Effector CD8-positive, alpha-beta T cell (primary cell): ENCODE data around the gene HPX.
"Not testable (repeated sequence)": the region's sequence is repeated elsewhere in the genome, so short reads cannot be mapped to it uniquely, and the experiment has no call there.

Experiments
- DNase-seq: peaks from one replicate; lab custom pipeline; 2025; lab: John Stamatoyannopoulos, UW

Gene HPX

GRCh38 chr11:6415797-6416196 is 25.0 kb downstream of the HPX start:
- no peak for DNase-seq

DNA sequence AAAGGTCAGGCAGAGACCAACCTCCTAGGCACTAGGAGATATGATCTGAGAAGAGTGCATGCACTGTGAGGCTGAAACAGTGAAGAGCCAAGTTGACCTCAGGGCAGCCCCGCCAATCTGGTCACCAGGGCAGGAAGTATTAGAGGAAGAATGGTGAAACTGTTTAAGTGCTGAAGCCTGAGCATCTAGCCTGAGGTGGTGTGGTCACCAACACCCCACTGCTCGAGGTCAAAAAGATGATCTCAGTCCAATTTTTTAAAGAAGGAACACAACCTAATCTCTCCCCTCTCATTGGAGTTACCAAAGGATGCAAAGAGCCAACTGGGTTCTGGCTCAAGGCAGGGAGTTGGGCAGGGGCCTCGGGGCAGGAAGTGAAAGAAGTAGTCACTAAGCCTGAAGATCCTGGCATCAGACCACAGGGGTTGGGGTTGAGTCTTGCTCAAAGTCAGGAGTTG is 25.9 kb downstream of the HPX start:
- no peak for DNase-seq

DNA sequence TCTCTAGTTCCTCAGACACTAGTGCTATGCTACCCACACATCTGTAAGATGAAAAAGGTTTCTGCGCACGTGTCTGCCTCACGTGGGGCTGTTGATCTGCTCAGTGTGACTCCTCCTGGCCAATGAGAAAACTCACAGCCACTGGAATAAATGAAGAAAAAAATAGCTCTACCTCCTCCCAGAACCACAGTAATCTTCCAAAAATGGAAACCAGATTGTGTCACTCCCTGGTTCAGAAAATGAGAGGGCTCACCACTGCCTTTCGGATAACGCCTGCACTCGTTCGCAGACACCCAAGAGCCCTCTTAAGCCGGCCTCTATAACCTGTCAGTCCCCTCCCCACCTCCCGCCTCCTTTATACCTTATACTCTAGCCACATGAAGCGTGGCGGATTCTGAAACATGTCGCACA is 27.0 kb downstream of the HPX start:
- peak; percentile 64 for DNase-seq

GRCh38 chr11:6411594-6412031 is 29.2 kb downstream of the HPX start:
- DNase-seq, result no peak

DNA sequence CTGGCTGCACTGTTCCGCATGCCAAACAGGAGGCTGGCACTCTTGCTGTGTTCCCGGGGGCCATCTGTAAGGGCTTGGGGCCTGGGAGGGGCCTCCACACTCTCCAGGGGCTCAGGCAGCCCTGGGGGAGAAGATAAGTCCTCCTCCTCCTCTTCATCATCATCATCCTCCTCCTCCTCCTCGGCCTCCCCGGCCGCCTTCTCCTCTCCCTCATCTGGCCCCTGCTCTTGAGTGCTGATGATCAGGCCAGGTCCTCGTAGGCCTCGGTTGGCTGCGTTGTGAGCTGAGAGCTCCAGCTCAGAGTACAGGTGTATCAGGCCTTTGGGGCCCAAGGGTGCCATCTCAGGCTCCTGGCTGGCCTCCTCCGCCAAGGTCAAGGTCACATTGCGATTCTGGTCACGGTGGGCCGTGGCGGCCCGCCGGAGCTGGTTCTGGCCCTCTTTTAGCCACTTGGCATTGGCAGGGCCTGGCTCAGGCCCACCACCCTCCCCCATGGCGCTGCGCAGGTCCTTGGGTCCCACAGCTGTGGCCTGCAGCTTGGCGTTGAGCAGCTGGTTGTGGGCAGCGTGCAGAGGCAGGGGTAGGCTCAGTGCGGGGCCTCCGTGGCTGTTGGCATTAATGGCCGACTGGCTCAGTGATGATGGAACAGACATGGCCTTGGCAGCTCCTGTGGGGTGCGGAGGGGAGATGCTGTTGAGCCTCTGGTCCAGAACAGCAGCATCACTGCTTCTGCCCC is 29.9 kb downstream of the HPX start:
- DNase-seq, result no peak

GRCh38 chr11:6406370-6406769 is 34.4 kb downstream of the HPX start:
- DNase-seq, result no peak

- no peak for DNase-seq
Observed at GRCh38 chr11:6405846-6406245, 34.9 kb downstream of the HPX start.

DNA sequence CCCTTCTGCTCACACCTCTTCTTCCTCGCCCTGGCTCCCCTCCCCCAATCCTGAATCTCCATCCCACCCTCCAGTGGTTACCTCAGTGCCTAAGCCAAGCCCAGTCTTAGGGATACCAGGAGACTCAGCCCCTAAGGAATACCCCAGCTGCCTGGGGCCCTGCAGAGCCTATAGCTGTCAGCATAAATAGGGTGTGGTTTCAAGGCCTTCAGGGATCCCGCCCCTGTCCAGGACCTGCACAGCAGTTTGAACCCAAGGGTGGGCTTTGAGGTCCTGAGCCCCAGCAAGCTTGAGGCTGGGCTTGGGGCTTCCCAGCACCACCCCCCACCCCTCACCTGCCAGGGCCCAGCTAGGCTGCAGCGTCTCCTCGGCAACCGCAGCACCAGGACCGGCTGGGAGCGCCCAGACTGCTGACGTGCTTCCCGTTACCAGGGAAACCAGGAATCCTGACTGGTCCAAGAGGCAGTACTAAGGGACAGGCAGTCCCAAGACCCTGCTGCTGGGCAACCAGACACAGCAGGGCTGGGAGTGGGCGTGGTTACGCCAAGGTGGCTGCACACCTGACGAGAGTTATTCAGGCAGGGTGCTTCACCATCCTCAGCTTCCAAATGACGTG is 35.6 kb downstream of the HPX start:
- no peak for DNase-seq

DNA sequence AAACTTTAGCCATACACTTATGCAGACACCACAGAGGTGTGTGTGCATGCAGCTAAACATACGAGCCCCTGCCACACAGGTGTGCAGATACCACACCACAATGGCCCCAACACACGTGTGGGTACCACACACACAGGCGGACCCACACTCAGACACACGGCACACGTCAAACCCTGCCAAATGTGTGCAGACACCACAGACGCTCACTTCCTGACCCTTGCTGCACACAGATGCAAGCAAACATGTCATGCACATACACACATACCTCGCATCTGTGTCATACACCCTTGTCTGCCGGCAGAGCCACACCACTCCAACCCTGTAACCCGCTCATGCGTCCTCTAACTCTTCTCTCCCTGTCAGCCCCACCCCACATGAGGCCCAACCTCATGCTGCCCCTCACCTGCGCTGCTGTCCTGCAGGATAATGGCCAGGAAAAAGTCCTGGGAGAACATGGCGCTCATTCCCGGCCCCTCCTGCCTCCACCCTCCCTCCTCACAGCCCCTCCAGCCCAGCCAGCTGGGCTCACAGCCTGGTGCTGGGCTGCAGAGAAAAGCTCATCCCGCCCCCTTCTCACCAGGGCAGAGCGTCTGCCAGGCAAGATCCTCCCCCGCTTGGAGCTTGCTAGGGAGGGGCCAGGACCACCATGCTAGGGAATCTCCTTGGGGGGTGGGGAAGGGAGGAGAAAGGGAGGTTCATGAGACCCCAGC is 36.3 kb downstream of the HPX start:
- DNase-seq, result no peak

DNA sequence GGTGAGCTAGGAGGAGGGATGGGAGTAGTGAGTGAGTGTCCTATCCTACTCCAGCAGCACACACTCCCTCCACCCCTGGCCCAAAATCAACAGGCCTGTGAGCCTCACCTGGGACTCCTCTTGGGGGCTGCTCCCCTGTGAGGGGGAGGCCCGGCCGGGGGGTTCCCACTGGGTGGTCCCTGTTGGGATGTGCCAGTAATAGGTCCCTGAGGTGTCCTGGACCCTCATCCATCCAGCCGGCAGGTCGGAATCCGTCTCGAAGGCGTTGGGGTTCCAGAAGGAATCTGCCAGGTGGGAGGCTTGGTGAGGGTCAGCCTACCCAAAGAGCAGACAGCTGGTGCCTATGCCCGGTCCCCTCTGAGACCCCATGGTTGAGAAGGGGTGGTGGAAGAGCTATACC is 37.2 kb downstream of the HPX start:
- no peak for DNase-seq

DNA sequence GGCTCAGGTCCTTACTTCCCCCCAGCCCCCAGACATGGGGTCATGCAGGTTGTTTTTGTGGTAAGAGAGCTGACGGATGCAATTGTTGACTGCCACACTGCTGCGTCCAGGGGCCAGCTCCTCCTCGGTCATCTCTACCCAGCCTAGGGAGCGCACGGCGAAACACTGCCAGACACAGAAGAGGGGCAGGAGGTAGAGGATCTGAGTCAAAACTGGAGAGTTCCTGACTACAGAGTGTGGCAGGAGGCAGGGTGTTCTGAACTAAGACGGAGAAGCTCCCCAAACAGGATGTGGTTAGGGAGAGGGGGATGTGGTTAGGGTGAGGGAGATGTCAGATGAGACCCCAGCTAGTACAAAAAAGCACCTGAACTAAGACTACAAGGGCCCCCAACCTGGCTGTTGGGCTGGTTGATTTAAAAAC is 38.2 kb downstream of the HPX start:
- peak; percentile 76 for DNase-seq

GRCh38 chr11:6402061-6402470 is 38.7 kb downstream of the HPX start:
- no peak for DNase-seq

DNA sequence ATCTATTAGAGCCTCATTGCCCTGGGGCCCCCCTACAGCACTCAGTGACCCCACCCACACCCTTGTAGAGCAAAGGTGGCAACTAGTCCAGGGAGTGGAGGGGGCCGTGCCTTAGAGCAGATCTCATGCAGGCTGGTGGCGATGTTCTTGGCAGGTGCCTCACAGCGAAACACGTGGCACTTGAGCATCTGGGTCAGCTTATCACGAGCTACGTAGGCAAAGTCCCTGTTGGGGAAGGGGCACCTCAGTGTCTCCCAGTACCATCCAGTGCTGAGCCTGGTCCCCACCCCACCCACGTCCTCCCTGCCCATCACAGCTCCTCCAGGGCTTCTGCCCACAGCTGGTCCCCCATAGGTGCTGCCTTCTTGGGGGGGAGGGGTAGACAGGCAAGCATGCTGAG is 39.3 kb downstream of the HPX start:
- no peak for DNase-seq

DNA sequence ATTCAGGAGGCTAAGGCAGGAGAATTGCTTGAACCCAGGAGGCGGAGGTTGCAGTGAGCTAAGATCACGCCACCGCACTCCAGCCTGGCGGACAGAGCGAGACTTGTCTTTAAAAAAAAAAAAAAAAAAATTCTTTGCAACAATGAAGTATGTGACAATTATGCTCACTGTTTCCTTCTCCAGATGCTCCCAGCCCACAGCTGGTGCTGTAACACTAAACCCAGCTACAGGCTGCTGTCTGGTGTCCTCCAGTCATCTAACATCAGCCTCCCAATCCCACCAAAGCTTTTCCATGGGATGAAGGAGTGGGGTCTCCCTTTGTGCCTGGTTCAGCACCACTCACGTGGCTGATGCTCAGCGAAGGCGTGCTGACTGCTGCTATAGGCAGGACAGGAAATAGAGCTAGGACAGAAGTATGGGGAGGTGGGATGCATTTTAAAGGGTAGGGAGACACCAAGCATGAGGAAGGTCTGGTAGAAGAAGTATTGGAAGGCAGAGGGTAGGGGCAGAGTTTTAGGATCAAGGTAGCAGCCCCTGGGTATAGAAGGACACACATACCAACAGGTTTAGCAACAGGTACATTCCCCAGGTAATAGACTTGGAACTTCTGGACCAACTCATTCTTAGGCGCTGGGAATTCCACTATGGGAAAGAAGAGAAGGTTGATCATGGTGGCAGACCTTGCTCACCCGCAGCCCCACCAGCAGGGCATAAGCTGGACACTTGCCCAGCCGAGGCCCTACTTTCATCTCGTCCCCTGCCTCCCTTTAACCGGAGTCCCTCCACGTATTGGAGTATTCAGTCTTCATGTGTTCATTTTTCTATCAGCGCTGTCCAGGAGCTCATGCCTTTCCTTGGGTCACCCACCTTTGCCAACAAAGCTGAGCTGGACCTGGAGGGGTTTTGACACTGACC is 40.1 kb downstream of the HPX start:
- DNase-seq, result no peak

DNA sequence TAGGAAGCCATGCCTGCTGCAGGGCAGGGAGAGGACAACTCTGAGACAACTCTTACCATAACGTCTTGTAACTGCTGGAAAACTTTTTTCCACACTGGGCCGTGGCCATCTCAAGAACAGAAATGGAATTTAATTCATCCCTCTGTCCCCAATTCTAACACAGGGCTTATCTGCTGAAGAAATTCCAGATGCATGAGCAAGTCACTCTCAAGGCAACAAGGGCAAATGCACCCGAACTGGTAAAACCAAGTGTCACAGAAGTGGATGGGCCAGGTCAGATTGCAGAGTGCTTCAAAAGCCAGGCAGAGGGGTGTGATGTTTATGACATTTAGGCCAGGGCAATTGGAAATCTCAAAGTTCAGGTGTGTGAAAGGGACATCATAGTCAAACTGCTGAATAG is 43.2 kb downstream of the HPX start:
- no peak for DNase-seq

DNA sequence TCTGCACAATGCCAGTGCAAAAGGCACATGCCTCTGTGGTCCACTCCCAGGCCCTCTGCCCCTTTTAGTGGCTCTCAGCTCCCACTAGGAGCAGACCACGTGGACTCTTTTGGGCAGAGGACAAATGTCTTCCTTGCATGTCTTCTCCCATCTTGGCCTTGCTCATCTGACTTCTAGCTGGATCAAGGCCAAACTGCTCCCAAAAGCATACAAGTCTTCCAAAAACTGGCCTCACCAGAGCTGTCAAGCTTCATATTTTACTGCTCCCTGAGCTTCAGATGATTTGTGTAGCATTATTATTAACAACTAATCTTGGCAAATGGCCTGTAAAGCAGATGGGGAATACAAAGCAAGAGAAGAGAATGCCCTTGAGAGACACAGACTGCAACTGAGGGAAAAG is 43.6 kb downstream of the HPX start:
- DNase-seq, result no peak

- DNase-seq, result no peak
Observed at GRCh38 chr11:6395470-6396060, 45.2 kb downstream of the HPX start.

DNA sequence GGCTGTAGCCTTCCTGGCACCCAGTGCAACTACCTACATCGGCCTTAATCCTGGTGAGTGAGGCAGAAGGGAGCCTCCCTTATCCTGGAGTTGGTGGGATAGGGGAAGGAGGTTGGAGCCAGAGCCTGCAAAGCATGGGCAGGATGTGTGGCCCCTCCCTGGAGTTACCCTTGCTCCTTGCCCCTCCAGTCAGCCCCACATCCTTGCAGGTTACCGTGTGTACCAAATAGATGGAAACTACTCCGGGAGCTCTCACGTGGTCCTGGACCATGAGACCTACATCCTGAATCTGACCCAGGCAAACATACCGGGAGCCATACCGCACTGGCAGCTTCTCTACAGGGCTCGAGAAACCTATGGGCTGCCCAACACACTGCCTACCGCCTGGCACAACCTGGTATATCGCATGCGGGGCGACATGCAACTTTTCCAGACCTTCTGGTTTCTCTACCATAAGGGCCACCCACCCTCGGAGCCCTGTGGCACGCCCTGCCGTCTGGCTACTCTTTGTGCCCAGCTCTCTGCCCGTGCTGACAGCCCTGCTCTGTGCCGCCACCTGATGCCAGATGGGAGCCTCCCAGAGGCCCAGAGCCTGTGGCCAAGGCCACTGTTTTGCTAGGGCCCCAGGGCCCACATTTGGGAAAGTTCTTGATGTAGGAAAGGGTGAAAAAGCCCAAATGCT is 46.7 kb downstream of the HPX start:
- DNase-seq, result no peak

DNA sequence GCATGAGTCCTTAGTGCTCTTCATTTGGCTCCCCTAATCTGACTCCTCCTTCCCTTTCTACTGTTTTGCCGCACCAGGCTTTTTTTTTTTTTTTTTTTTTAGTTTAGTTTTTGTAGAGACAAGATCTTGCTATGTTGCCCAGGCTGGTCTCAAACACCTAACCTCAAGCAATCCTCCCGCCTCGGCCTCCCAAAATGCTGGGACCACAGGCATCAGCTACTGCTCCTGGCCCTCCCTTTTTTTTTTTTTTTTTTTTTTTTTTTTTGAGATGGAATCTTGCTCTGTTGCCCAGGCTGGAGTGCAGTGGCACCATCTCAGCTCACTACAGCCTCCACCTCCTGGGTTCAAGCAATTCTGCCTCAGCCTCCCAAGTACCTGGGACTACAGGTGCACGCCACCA is 48.5 kb downstream of the HPX start:
- not testable (repeated sequence) for DNase-seq

DNA sequence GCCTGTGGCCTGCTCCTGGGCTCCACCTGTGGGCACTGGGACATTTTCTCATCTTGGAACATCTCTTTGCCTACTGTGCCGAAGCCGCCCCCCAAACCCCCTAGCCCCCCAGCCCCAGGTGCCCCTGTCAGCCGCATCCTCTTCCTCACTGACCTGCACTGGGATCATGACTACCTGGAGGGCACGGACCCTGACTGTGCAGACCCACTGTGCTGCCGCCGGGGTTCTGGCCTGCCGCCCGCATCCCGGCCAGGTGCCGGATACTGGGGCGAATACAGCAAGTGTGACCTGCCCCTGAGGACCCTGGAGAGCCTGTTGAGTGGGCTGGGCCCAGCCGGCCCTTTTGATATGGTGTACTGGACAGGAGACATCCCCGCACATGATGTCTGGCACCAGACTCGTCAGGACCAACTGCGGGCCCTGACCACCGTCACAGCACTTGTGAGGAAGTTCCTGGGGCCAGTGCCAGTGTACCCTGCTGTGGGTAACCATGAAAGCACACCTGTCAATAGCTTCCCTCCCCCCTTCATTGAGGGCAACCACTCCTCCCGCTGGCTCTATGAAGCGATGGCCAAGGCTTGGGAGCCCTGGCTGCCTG is 49.2 kb downstream of the HPX start:
- DNase-seq, result no peak
